PC-3 (cell line): ENCODE data around the gene IL17REL. TPM values are rescaled to one million over a fixed set of nuclear protein-coding genes. Genes with fewer than 3 reads are reported as not detected.

Experiments used
- ATAC-seq: fragments of 200-7000 bp; cut with Tn5 transposase; 2 replicates; pipeline ENCODE4 v1.9.1; 2020; ENCODE audit warnings: mild to moderate bottlenecking, moderate library complexity
- BruUV-seq: library from RNA; stranded (reverse); fragments of 400-500 nt; replicated peaks from 2 replicates; lab custom pipeline; 2021; lab: Mats Ljungman, UMichigan
- CTCF ChIA-PET: fragments of 300-600 bp; sonication (Branson Sonifier 250); formaldehyde crosslinking; loops from one replicate; lab custom pipeline; 2022; ENCODE audit warnings: antibody characterized with exemption; lab: Charles Lee
- POLR2A ChIA-PET: fragments of 300-600 bp; sonication (Branson Sonifier 250); formaldehyde crosslinking; loops from one replicate; lab custom pipeline; 2022; ENCODE audit warnings: antibody characterized with exemption; ENCODE audit not compliant: unreplicated experiment; lab: Charles Lee
- DNase-seq: peaks from one replicate; pipeline ENCODE4 v3.0.0-alpha.2; 2015
- H2AFZ ChIP-seq: fragments of 300-600 bp; sonication (generic); 2 replicates; pipeline ENCODE4 v1.6.0; 2016; ENCODE audit warnings: antibody characterized with exemption, low read length
- H3F3A ChIP-seq: fragments of 300-600 bp; sonication (generic); one replicate; pipeline ENCODE4 v1.6.0; 2017; ENCODE audit warnings: antibody characterized with exemption, low read length, control low read depth, mild to moderate bottlenecking; ENCODE audit not compliant: unreplicated experiment
- H3K27ac ChIP-seq: fragments of 300-600 bp; sonication (generic); 2 replicates; pipeline ENCODE4 v1.5.1; 2016; ENCODE audit warnings: mild to moderate bottlenecking, low read length
- H3K27me3 ChIP-seq: fragments of 300-600 bp; sonication (generic); 2 replicates; pipeline ENCODE4 v1.6.1; 2016; ENCODE audit warnings: low read length, mixed read lengths
- H3K36me3 ChIP-seq: fragments of 300-600 bp; sonication (generic); 2 replicates; pipeline ENCODE4 v1.6.1; 2016; ENCODE audit warnings: low read depth, mixed run types, low read length, mixed read lengths
- H3K4me1 ChIP-seq: fragments of 300-600 bp; sonication (generic); 2 replicates; pipeline ENCODE4 v1.5.1; 2016; ENCODE audit warnings: low read length; ENCODE audit not compliant: insufficient read depth
- H3K4me2 ChIP-seq: fragments of 300-600 bp; sonication (generic); 2 replicates; pipeline ENCODE4 v1.6.0; 2016; ENCODE audit warnings: low read length
- H3K4me3 ChIP-seq: fragments of 300-600 bp; sonication (generic); 2 replicates; pipeline ENCODE4 v1.5.1; 2016; ENCODE audit warnings: mild to moderate bottlenecking, low read length, mixed read lengths
- H3K79me2 ChIP-seq: fragments of 300-600 bp; sonication (generic); 2 replicates; pipeline ENCODE4 v1.6.1; 2017; ENCODE audit warnings: low read length, mixed read lengths
- H3K9ac ChIP-seq: fragments of 300-600 bp; sonication (generic); 2 replicates; pipeline ENCODE4 v1.6.0; 2016; ENCODE audit warnings: mild to moderate bottlenecking, low read length
- H3K9me2 ChIP-seq: fragments of 300-600 bp; sonication (generic); replicated peaks from 2 replicates; pipeline ENCODE4 v1.6.1; 2016; ENCODE audit warnings: mixed run types, low read length, mixed read lengths
- H3K9me3 ChIP-seq: fragments of 300-600 bp; sonication (generic); 2 replicates; pipeline ENCODE4 v1.6.1; 2016; ENCODE audit warnings: low read length, mixed read lengths
- H4K20me1 ChIP-seq: fragments of 300-600 bp; sonication (generic); 2 replicates; pipeline ENCODE4 v1.6.1; 2016; ENCODE audit warnings: low read length, mixed read lengths
- EZH2 ChIP-seq: fragments of 300-600 bp; sonication (generic); IDR thresholded peaks from one replicate; pipeline ENCODE4 v1.6.1; 2017; ENCODE audit warnings: antibody characterized with exemption, mild to moderate bottlenecking, low read length; ENCODE audit not compliant: unreplicated experiment
- EZH2phosphoT487 ChIP-seq: fragments of 300-600 bp; sonication (generic); IDR thresholded peaks from 2 replicates; pipeline ENCODE4 v1.6.1; 2018; ENCODE audit warnings: mild to moderate bottlenecking, antibody characterized with exemption, low read length, borderline replicate concordance
- intact Hi-C: fragments of 100-400 bp; cut with micrococcal nuclease; formaldehyde crosslinking; loops from 2 replicates; pipeline ENCODE4 v1.9.0; 2023
- total RNA-seq: library from RNA; depleted of rRNA; stranded (reverse); fragments of >200 nt; gene quantifications from 2 replicates; pipeline ENCODE4 v1.2.3, GENCODE V29; 2014
- TF ChIP-seq, protein P1 (sequence below): fragments of 300-600 bp; sonication (generic); conservative IDR thresholded peaks from 2 replicates; pipeline ENCODE4 v1.5.1; 2017; ENCODE audit warnings: antibody characterized with exemption, low read depth, mild to moderate bottlenecking, low read length

IL17REL gene
- total RNA-seq, 1 experiment from 2014 or later = 0.04 TPM

GRCh38 chr22:50001388-50002231 is 11.0 kb downstream of the IL17REL start:
- Histone ChIP-seq H3F3A (no peaks in the 10 kb centered on the region), H3K27ac (no peak overlapping the region), H4K20me1 (no peaks in the 10 kb centered on the region), H3K4me2 (no peak overlapping the region), H3K9me3 (no peaks in the 10 kb centered on the region), H3K4me3 (no peak overlapping the region), H3K4me1 (peaks cover 7% of the 10 kb centered on the region), H3K9me2 (no peaks in the 10 kb centered on the region), H3K9ac (no peak overlapping the region), H2AFZ (no peak overlapping the region), H3K36me3 (no peaks in the 10 kb centered on the region), H3K27me3 (no peaks in the 10 kb centered on the region), H3K79me2 (no peaks in the 10 kb centered on the region)
- ChIA-PET CTCF (no interaction called here), POLR2A (no interaction called here)
- TF ChIP-seq EZH2 = no peak
- DNase-seq = no peak
- BruUV-seq = no TSS peak
- intact Hi-C loops = no loop called here
- no peak for ATAC-seq

DNA sequence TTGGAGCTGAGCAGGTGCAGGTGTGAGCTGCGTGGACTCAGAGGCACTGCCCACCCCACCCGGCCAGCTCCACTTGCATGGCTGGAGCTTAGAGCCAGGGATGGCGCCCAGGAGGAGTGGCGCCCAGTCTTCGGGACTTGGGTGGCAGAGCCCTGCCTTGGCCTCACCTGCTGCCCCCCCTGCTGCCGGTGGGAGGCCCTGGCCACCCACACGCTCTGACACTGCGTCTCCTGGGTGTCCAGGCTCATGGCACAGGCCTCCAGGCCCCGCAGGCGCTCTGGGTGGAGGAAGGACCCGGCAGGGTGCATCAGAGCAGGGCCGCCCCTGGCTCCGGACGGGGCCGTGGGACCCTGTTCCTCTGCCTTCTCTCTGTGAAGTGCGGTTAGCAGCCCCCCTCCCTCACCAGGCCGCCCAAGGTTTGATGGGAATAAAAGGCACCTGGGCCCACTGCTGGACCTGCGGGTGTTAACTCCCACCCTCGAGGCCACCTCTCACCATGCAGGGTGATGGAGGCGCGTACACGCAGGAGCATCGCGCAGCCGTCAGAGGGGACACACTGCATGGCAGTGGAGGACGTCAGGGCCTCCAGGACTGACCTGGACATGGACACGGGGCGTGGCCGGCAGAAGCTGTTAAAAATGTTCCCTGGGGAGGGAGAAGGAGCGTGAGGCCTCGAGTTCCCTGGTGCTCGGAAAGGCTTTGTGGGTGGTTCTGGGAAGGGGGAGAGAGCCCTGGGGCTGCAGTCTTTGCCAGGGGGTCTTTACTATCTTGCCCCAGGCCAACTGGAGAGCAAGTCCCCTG is 11.8 kb downstream of the IL17REL start:
- TF ChIP-seq EZH2phosphoT487 (no peak), EZH2 (no peak)
- TF ChIP-seq, protein P1, sequence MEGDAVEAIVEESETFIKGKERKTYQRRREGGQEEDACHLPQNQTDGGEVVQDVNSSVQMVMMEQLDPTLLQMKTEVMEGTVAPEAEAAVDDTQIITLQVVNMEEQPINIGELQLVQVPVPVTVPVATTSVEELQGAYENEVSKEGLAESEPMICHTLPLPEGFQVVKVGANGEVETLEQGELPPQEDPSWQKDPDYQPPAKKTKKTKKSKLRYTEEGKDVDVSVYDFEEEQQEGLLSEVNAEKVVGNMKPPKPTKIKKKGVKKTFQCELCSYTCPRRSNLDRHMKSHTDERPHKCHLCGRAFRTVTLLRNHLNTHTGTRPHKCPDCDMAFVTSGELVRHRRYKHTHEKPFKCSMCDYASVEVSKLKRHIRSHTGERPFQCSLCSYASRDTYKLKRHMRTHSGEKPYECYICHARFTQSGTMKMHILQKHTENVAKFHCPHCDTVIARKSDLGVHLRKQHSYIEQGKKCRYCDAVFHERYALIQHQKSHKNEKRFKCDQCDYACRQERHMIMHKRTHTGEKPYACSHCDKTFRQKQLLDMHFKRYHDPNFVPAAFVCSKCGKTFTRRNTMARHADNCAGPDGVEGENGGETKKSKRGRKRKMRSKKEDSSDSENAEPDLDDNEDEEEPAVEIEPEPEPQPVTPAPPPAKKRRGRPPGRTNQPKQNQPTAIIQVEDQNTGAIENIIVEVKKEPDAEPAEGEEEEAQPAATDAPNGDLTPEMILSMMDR = no peak
- no peak for DNase-seq
- ChIA-PET POLR2A (no interaction called here), CTCF (no interaction called here)
- no peaks in the 10 kb centered on the region for H3F3A ChIP-seq
- no peak overlapping the region for H2AFZ ChIP-seq
- H4K20me1 ChIP-seq = no peaks in the 10 kb centered on the region
- no peaks in the 10 kb centered on the region for H3K27me3 ChIP-seq
- no peak overlapping the region for H3K4me3 ChIP-seq
- no peaks in the 10 kb centered on the region for H3K9me3 ChIP-seq
- intact Hi-C loops = no loop called here
- H3K27ac ChIP-seq = no peak overlapping the region
- H3K9ac ChIP-seq = no peak overlapping the region
- no peaks in the 10 kb centered on the region for H3K9me2 ChIP-seq
- no TSS peak for BruUV-seq
- no peak for ATAC-seq
- H3K4me2 ChIP-seq = no peak overlapping the region
- H3K36me3 ChIP-seq = no peaks in the 10 kb centered on the region
- H3K79me2 ChIP-seq = no peaks in the 10 kb centered on the region
- no peaks in the 10 kb centered on the region for H3K4me1 ChIP-seq

DNA sequence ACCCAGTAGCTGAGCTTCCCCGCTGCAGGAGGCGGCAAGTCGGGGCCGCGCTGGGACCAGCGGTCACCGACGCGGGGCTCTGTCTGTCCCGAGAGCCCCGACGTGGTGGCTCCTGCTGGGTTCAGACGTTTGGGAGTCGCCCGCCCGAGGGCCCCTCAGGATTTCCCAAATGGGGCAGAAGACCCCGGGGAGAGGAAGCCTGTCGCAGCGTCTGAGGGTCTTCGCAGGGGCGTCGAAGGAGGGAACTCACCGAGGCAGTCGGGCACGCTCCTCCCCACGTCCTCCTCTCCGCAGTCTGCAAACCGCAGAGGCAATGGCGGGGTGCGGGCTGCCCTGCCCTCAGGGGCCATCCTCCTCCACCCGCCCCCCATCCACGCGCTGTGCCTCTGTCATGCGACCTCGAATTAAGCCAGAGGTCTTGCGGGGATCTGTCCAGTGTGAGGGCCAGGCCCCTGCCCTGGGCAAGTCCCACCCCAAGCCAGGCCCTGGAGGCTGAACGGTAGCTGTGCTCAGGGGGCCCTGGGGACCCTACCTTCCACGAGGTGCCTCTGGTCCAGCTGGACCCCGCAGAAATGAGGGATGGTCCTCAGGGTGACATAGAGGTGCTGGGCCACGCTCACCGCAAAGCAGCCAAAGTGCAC is 12.5 kb downstream of the IL17REL start:
- Histone ChIP-seq H3K9ac (no peak overlapping the region), H3K27me3 (no peaks in the 10 kb centered on the region), H3K4me2 (no peak overlapping the region), H3K9me2 (no peaks in the 10 kb centered on the region), H3K9me3 (no peaks in the 10 kb centered on the region), H3K4me1 (no peaks in the 10 kb centered on the region), H2AFZ (no peak overlapping the region), H3K4me3 (no peak overlapping the region), H3F3A (no peaks in the 10 kb centered on the region), H4K20me1 (no peaks in the 10 kb centered on the region), H3K27ac (no peak overlapping the region), H3K79me2 (no peaks in the 10 kb centered on the region), H3K36me3 (no peaks in the 10 kb centered on the region)
- ChIA-PET POLR2A (no interaction called here), CTCF (no interaction called here)
- TF ChIP-seq EZH2 (no peak), EZH2phosphoT487 (no peak)
- TF ChIP-seq, protein P1 = no peak
- BruUV-seq = no TSS peak
- intact Hi-C loops = no loop called here
- ATAC-seq = no peak
- no peak for DNase-seq
